Measurements from ENCODE around the gene UGT1A1.

UGT1A1 gene

DNA sequence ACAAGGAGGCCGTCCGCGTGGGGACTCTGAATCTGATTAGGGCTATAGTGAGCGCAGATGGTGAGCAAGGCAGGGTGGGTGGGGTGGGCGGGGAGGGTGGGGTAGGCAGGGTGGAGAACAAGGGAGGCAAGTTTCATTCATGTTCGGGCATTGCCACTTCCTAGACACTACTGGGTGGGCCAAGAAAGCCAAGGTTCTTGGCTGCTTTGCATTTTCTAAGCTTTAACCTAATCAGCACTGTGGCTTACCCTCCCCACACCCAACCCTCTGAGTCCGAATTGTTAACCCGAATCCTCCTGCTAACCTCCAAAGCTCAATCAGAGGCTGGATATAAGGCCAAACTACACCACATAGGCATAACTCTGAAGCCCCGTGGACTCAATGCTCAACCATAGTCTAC is 36.2 kb downstream of the UGT1A1 start:
- DNase-seq (ENCODE audit: low read depth), result no peak

DNA sequence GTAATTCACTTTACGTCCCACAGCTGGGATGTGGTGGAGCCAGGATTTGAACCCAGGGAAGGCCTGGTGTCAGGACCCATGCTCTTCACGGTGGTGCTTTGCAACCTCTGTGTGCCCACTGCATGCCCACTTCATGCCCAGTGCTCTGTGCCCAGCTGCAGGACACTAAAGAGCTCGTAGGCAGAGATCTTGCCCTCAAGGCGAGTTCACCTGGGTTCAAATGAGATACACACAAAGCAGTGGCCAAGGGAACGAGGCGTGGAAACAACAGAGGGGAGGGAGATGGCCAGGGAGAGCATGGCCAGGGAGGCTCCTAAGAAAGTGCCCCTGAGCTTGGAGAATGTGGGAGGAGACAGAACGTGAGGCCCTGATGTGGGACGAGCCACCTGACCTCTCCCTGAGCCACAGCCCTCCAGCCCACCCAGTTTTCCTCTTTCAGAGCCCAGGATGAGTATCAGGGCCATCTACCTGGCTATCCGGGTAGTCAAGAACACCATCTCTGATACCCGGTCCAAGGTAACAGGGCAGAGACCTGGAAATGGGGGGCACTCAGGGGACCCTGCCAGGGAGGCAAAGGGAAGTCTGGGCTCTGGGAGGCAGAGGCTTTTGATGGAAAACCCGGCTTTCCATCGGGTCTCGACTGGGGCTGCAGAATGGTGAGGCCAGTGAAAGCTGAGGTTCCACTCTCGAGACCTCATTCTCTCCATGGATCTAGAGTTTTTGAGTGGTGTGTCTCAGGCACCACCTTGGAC is 38.4 kb downstream of the UGT1A1 start:
- DNase-seq (ENCODE audit: low read depth), result no peak

DNA sequence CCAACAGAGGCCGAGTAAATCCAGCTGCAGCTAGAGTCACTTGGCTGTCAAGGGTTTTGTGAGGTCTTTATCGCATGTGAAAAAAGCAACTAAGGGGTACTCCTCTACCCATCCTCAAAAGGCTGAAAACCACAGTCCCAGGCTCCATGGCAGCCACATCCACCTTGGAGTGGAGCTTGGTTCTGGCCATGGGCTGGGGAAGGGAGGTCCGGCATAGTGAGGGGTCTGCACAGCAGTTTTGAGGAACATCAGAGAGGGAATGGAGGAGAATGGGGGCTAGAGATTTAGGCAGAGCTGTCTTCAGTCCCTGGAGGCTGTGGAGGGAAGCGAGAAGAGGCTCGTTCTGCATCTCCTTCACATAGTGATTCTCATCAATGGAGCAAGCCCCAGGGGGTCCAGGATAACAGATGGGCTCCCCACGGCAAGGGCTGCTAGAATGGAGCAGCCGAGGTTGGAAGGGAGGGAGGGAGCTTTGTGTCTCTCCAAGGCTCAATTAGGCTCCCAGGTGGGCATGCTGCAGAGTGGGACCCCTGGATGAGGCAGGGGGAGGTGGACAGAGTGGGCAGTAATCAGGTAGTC is 39.1 kb downstream of the UGT1A1 start:
- no peak for DNase-seq (ENCODE audit: low read depth)

DNA sequence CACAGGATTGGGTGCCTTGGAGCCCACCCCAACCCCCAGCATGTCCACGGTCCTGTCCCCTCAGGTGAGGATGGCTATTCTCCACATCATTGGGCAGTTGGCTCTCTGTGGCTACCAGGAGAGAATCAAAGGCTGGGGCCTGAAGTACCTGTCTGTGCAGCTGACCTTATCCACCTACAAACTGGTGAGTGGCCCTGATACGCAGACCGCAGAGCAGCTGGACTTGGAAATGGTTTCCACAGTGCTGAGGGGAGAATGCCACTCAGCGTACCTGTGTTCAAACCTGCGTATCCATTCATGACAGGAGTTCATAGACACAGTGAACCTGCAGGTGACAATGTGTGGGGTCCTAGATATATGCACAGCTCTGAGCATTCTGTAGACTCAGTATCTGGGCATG is 39.6 kb downstream of the UGT1A1 start:
- DNase-seq (ENCODE audit: low read depth), result no peak

DNA sequence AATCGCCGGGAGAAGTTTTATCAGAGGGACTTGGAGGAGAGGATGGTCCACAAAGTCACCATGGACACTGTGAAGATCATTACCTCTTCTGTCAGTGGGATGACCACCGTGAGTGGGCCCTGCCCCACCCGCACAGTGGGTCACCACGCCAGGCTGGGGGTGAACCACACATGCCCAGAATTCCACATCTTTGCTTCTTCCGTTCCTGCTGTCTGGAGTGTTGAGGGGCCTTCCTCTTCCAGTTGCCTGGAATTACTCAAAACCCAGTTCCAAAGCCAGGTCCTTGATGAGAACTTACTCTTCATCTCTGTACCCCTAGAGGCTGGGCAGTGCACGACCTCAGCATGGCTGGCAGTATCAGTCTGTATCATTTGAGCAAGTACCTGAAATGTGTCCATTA is 40.1 kb downstream of the UGT1A1 start:
- no peak for DNase-seq (ENCODE audit: low read depth)

DNA sequence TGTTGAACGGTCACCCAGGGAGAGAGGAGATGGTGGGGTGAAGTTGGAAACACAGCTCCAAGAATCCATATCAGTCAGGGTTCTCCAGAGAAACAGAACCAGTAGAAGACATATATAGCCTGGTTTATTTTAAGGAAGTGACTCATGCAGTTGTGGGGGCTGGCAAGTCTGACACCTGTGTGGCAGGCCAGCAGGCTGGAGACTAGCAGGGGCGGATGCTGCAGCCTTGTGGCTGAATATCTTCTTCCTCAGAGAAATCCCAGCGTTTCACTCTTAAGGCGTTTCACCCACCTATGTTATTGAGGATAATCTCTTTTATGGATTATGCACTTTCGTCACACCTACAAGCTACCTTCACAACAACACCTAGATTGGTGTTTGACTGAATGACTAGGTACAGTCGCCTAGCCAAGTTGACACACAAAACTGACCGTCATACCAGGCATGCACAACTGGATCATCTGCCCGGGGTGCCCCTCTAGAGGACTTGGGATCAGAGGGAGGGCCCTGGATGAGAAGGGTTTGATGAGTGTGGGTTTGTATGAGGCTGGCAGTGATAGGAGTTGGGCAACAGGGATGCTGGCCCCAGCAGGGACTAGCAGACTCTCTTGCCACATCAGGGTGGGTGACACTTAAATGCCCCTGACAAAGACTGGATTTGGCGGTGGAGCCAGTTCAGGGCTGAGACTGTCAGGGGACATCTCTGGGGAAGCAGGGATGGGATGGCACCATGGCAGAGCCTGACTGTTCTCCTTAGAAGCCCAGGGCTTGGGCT is 41.5 kb downstream of the UGT1A1 start:
- DNase-seq (ENCODE audit: low read depth), result no peak

DNA sequence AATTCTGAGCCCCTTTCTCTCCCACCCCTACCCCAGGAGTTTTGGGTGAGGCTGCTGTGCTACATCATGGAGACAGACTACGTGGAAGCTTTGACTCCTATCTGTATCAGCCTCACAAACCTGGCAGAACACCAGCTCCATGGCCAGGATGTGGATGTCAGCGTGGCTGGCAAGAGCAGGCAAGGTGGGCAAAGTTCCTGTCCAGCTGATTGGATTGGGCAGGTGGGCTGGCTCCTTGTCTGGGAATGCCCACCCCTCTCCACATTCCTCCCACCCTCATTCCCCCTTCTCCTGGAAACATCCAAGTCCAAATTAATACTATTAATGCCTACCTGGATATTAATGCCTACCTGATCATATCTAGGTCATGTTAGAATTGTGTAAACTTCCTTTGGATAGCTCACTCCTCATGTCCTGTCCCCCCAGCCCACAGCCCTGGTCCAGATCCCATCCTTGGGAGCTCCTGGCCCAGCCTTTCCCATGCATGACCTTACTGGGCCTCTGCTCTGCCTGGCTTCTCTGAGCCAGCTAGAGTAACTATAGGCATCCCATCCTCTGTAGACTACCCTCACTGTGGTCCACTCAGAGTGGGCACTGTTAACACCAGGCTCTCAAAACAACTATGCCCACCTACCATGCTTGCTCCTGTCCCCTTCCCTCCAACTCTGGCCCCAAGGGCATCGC is 42.2 kb downstream of the UGT1A1 start:
- DNase-seq (ENCODE audit: low read depth), result no peak

DNA sequence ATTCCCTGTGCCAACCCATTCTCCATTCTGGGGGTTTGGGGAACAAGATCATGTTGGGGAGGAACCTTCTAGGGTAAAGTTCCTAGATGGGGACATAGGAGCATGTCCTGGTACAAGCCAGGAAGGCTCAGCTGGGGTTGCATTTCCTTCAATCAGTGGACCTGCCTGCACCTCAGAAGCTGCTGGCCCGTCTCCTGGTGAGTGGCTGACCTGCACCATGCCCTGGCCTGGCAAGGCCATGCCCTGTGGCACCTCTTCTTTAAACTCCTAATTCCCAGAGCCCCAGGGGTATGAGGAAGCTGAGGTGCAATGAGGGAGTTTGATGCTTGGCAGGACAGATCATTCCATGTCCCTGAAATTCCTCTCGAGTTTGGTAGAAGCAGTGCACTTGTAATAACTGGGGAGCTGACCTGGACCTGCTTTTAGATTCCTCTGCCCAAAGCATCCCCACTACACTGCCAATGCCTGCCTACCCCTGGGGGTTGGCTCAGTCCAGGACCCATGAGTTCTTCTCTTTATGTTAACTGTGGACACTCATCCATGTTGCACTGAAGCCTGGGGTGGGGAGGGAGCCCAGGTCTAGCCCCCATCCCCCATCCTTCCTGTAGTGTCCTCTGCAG is 43.3 kb downstream of the UGT1A1 start:
- DNase-seq (ENCODE audit: low read depth), result no peak

DNA sequence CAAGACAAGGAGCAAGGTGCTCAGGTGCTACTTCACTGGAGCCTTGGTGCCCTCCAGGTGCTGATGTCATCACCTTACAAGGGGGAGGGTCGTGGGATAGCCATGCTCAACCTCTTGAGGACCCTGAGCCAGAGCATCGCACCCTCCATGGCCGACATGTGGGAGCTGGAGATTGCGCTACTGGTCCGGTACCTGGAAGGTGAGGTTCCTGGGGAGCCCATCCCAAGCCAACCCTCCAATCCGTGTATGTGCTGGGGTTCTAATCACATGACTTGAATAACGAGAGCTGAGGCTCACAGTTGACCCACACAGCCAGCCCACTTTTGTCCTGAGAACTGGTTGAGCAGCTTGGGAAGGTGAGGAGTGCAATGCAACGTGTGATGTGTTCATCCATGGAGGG is 43.9 kb downstream of the UGT1A1 start:
- no peak for DNase-seq (ENCODE audit: low read depth)

DNA sequence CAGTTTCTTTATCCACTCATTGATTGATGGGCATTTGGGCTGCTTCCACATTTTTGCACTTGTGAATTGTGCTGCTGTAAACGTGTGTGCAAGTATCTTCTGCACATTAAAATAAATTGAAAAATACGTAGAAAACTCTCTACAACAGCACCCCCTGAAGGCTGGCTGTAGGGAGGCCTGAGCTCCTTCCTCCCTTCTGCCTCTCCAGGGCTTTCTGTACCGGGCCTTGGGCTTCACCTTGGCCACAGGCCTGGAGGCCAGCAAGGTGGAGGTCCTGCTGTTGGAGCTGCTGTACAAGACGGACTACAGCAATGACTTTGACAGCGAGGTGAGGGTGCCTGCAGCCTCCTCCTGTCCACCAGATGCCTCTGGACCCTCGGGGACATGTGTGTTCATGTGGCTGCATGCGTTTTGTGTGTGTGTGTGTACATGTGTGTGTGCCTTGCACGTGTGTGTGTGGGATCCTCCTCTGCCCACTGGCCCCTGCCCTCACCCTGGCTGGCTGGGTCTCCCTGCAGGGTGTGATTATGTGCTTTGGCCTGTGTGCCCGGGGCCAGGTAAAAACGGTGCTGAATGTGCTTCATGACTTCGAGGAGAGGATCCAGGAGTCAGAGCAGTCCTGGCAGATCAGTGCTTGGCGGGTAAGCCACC is 47.3 kb downstream of the UGT1A1 start:
- DNase-seq (ENCODE audit: low read depth), result no peak

DNA sequence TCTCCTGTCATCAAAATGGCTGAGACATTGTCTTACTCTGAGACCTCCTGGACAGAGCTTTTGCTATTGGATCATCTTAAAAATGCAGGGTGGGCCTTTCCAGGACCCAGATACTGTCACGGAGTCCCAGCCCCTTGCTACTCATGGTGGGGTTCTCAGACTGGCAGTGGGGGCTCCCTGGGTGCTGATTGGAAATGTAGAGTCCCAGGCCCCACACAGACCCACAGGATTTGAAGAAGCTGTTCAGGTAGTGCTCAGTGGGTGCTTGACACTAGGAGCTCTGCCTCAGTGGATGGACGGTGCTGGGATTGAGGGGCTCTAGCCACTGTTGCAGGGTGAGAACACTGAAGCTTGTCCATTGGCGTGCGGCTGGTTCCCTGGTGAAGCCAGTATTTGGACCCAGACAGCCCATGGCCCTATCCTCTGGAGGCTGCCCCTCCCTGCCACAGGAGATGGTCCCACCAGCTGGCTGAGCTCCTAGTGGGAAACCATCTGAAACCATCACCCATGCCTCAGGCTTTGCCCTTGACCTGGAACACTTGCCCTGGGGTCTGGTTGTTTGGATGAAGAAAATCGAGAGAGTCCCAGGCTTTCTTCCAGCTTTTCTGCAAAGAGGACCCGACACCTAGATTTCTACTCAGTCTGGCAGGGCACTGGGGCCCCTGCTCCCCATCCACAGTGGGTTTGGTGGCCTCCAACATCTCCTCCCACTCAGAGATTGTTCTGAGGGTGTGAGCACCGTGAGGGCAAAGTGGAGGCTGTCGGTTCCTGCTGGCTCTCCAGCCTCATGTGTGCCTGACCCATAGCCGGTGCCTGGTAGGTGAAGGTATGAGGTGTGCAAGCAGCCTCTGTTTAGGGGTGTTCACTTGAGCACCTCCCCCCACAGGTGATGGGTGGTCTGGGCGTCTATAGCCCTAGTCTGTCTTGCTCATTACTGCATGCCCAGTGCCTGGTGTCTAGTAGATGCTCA is 48.2 kb downstream of the UGT1A1 start:
- no peak for DNase-seq (ENCODE audit: low read depth)

DNA sequence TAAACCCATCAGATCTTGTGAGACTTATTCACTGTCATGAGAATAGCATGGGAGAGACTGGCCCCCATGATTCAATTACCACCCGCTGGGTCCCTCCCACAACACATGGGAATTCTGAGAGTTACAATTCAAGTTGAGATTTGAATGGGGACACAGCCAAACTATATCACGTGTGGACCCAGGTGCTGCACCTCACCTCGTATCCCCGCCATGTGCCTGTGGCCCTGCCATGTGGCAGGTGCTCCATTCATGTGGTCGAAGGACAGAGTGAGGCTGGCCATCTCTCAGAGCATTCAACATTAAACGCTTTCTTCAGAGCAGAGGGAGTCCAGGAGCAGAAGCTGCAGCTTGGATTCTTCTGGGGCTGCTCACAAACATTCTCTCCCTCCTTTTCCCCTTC is 50.3 kb downstream of the UGT1A1 start:
- no peak for DNase-seq (ENCODE audit: low read depth)

DNA sequence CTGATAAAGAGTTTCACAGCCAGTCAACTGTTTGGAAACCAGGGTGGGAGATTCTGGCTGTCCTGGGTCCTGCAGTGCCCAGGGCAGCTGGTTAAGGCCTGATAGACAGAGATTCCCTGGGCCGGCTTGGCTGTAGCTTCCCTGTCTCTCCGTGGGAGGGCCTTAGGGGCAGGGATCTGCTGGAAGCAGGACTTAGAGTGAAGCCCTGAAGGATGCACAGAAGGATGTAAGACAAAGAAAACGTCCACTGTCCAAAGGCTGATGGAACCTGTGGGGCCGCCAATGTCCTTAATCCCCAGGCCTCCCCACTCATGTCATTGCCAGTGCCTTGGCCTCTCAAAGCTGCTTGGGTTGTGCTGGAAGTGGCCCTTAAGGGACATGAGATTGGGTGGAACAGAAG is 51.0 kb downstream of the UGT1A1 start:
- DNase-seq (ENCODE audit: low read depth), result no peak

DNA sequence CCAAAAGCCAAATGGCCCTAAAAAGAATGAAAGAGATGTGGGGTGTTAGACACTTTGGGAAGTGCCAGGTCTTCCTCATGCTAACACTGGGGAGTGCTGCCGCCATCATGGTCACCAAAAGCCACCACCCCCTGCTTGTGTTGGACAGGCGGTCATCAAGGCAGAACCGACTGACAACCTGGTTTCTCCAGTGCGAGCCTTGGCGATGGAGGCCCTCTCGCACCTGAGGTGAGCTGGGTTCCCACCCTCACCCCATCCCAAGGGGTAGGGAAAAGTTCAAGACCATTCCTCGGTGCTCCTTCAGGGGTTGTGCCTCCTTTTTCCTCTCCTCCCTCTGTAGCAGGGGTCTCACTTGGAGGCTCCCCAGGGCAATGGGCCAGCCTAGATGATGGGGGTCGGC is 51.7 kb downstream of the UGT1A1 start:
- no peak for DNase-seq (ENCODE audit: low read depth)

DNA sequence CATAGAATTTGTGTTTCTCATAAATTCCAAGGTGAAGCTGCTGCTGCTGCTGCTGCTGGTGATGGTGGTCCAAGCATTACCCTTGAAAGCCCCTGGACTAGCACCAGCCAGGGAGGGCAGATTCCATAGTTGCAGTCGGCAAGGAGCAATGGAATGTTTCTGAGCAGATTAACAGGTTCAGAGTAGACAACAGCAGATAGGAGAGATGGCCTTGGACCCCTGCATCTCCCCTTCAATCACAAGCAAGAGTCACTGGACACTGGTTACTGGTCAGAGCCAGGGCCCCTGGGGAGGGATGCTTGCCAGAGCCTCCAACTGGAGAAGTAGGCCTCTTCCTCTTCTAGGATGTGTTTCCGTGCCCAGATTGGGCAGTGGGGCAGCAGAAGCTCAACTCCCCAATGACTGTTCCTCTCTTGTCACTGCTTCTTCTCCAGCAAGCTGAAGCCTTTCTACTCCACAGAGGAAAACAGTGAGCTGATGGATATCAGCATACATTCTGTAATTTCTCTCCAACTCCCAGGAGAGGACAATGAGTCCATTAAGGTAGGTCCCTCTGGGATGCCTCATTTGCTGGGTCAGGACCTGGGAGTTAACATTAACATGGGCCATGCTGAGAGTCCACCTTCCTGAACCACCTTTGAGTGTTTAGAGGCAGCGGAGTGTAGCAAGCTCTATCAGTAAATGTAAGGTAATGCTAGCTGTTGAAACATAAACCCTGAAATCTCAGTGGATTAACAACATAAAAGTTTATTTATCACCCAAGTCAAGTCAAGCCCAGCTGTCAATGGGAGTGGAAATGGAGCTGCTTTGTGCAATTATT is 53.4 kb downstream of the UGT1A1 start:
- no peak for DNase-seq (ENCODE audit: low read depth)

DNA sequence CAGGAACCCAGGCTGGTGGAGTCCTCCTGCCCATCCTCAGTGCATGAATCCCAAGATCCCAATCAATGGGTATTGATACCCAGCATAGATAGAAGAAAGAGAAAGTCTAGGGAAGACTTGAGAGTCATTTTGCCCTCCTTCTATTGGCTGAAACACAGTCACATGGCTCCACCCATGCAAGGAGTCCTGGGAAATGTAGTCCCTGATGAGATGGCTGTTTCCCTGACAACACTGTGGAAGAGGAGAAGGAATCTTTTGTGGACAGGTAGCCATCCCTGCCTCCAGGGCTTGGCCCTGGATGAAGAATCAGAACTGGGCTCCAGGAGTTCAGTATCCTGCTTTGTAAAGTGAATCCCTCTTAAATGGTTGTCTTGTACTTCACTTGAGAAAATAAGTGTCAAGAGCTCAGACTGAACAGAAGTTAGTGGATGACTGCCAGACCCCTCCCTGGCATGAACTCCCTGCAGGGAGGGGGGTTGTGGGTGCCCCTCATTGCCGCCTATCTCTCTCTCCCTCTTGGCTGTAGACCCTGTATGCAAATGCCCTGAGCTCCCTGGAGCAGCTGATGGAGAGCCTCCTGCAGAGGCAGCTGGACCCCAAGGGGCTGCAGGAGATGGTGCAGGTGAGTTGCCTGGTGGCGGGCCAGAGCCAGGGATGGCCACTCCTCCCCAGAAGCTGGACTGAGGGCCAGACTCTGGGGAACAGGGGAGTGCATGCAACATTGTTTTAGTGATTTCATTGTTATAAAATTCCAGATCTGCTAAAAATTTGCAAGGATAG is 54.2 kb downstream of the UGT1A1 start:
- no peak for DNase-seq (ENCODE audit: low read depth)

DNA sequence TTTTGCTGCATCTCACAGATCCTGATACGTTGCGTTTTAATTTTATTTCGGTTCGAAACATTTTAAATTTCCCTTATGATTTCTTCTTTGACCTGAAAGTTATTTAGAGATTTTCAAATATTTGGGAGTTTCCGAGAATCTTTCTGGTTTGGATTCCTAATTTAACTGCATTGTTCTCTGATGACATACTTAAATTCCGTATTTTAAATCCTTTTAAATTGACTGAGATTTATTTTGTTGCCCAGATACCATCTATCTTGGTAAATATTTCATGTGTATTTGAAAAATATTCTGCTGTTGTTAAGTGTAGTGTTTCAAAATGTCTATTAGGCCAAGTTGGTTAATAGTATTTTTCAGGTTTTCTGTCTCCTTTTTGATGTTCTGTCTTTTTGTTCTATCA is 55.8 kb downstream of the UGT1A1 start:
- DNase-seq (ENCODE audit: low read depth), result no peak

DNA sequence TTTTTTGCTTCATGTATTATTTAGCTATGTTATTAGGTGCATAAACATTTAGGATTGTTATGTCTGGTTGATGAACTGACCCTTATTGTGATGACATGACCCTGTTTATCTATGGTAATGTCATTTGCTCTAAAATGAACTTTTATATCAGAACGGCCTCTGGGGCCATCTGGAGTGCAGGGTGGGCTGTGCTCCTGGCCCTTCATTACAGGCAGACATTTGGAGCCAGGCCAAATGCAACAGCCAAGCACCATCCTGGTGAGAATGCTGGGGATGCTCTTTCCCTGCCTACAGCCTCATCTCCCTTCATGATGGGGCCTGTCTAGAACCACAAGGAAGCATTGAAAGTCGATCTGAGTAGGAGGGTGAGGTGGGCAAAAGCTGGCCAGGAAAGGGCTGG is 56.3 kb downstream of the UGT1A1 start:
- no peak for DNase-seq (ENCODE audit: low read depth)

DNA sequence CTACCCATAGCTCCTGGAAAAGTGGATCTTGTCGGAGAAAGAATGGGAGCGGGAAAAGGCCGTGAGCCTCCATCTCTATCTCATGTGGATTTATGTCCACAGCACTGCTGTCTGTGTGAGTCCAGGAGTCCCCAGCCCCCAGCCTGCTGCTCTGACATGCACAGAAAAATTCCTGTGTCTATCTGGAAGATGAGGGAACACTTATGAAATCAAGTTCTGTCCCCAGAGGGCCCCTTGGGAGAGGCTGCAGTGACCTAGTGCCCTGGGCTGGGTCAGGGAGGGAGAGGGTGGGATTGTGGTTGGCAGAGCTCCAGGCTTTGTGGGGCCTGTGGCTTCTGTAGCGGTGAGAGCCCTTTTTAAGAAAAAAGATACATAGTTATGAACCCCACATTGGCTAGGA is 56.7 kb downstream of the UGT1A1 start:
- DNase-seq (ENCODE audit: low read depth), result no peak

All from activated T-helper 9 cell treated with anti-CD3 and anti-CD28 coated beads, Interleukin-2, amount 50 U/mL, for 16 hours (primary cell).